ENCODE results near the gene DKK3. TPM values are rescaled to one million over a fixed set of nuclear protein-coding genes. Genes with fewer than 3 reads are reported as not detected.

Gene DKK3
- total RNA-seq, 1 donor from 2014 or later, result not detected

DNA sequence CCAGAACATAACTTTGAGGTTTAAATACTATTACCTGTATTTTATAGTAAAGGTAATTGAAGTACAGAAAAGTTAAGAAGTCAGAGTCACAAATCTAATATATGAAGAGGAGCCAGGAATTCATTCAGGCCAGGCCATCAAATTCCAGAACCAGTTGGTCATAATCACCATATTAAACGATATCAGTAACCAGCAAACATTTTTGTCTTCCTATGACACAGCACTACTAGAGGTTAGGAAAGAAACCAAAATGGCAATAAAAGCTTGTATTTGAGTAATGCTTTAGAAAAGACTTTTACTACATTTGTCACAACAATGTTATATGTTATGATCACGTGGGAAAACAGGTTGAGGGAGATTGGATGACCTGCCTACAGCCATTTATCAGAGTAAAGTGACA, 62.2 kb downstream of the DKK3 start:
- peaks cover 32% of the 10 kb centered on the region for H3K36me3 Mint-ChIP-seq (ENCODE audit: low read depth)

DNA sequence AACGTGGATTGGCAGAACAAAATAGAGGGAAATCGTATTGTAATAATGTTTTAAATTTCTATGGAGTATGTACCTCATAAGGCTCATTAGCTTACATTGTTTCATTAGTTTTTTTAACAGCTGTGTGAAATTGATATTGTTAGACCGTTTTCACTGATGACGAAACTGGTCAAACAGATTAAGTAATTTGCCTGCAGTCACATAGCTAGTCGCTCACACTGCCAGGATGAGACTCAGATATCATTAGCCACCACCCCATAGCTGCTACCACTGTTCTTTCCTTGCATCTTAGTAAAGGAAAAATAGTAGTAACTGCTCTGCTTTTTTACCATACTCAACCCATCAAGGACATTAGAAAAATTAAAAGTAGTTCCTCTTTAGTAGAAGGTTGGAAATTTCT, 64.0 kb downstream of the DKK3 start:
- no peak for DNase-seq (ENCODE audit: low spot score)
- Mint-ChIP-seq H3K4me1 (ENCODE audit: low read depth) (no peaks in the 10 kb centered on the region), H3K27ac (no peak overlapping the region), H3K27me3 (ENCODE audit: insufficient read depth) (no peaks in the 10 kb centered on the region), H3K36me3 (ENCODE audit: low read depth) (peaks cover 34% of the 10 kb centered on the region), H3K4me3 (no peak overlapping the region), H3K9me3 (no peaks in the 10 kb centered on the region)
- intact Hi-C loops (cut with micrococcal nuclease), result no loop called here

More for the DNA sequence above, 62.2 kb downstream of the DKK3 start:
- Mint-ChIP-seq H3K4me1 (ENCODE audit: low read depth) (no peaks in the 10 kb centered on the region), H3K27me3 (ENCODE audit: insufficient read depth) (no peaks in the 10 kb centered on the region), H3K9me3 (no peaks in the 10 kb centered on the region), H3K4me3 (no peak overlapping the region), H3K27ac (no peak overlapping the region)
- intact Hi-C loops (cut with micrococcal nuclease), result no loop called here
- DNase-seq (ENCODE audit: low spot score), result no peak

DNA sequence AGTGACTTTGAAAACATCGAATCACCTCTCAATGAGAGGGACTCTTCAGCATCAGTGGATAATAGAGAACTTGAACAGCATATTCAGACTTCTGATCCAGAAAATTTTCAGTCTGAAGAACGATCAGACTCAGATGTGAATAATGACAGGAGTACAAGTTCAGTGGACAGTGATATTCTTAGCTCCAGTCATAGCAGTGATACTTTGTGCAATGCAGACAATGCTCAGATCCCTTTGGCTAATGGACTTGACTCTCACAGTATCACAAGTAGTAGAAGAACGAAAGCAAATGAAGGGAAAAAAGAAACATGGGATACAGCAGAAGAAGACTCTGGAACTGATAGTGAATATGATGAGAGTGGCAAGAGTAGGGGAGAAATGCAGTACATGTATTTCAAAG, 65.8 kb downstream of the DKK3 start:
- Mint-ChIP-seq H3K27me3 (ENCODE audit: insufficient read depth) (no peaks in the 10 kb centered on the region), H3K36me3 (ENCODE audit: low read depth) (peaks cover 41% of the 10 kb centered on the region), H3K9me3 (no peaks in the 10 kb centered on the region), H3K27ac (no peak overlapping the region), H3K4me3 (no peak overlapping the region), H3K4me1 (ENCODE audit: low read depth) (no peaks in the 10 kb centered on the region)
- DNase-seq (ENCODE audit: low spot score), result no peak
- intact Hi-C loops (cut with micrococcal nuclease), result no loop called here

DNA sequence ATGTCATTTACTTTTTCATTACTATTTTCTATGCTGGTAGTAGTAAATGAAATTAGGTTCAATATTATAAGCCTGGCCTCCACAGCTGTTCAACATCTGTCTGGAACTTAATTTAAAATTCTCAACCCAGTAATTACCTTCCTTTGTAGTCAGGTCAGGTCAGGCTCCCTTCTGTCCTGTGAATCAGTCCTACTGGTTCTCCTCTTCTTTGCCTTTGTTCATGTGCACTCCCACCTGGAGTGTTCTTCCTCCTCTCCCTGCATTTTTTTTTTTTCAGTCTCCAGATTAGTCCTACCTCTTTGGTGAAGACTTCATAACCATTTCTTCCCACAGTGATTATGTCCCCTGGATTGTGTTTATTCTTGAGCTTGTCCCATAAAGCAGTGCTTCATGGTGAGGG, 67.9 kb downstream of the DKK3 start:
- Mint-ChIP-seq H3K27ac (peak overlapping the region; percentile 16), H3K27me3 (ENCODE audit: insufficient read depth) (no peaks in the 10 kb centered on the region), H3K9me3 (no peaks in the 10 kb centered on the region), H3K36me3 (ENCODE audit: low read depth) (peaks cover 40% of the 10 kb centered on the region), H3K4me3 (no peak overlapping the region), H3K4me1 (ENCODE audit: low read depth) (no peaks in the 10 kb centered on the region)
- DNase-seq (ENCODE audit: low spot score), result no peak
- intact Hi-C loops (cut with micrococcal nuclease), result no loop called here

DNA sequence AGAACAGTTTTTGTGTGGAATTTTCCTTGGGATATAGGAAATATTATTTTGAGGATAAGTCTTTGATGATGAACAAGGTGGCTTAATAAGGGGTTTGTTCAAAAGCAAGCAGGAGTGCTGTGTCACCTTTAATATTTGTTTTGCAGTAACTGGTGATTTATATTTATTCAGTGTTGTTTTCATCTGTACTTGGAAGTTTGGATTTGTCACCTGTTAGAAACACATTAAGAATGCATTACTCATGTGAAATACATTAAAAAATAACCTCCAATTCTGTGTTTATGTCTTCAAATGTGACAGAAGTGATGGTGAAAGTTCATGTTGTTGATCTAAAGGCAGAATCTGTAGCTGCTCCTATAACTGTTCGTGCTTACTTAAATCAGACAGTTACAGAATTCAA, 70.5 kb downstream of the DKK3 start:
- Mint-ChIP-seq H3K4me1 (ENCODE audit: low read depth) (no peaks in the 10 kb centered on the region), H3K4me3 (no peak overlapping the region), H3K27ac (no peak overlapping the region), H3K9me3 (no peaks in the 10 kb centered on the region), H3K27me3 (ENCODE audit: insufficient read depth) (no peaks in the 10 kb centered on the region), H3K36me3 (ENCODE audit: low read depth) (peaks cover 45% of the 10 kb centered on the region)
- intact Hi-C loops (cut with micrococcal nuclease), result no loop called here
- no peak for DNase-seq (ENCODE audit: low spot score)

DNA sequence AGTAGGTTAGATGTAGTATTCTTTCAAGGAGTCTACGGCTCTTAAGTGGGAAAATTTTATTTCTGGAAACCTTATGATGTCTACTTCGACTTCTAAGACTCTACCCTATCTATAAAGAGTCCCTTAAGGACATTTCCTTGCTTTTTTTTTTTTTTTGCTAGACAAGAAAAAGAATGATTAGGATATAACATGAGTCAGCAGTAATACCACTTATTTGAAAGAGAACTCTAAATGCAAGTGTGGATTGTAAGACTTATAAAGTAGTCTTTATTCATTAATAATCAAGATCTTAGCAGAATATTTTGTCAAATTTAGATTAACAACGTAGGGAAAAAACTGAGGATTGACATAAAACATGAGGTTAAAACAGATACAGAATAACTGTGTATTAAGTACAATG, 71.0 kb downstream of the DKK3 start:
- H3K9me3 Mint-ChIP-seq, result no peaks in the 10 kb centered on the region
- H3K4me3 Mint-ChIP-seq, result no peak overlapping the region
- H3K4me1 Mint-ChIP-seq (ENCODE audit: low read depth), result no peaks in the 10 kb centered on the region

DNA sequence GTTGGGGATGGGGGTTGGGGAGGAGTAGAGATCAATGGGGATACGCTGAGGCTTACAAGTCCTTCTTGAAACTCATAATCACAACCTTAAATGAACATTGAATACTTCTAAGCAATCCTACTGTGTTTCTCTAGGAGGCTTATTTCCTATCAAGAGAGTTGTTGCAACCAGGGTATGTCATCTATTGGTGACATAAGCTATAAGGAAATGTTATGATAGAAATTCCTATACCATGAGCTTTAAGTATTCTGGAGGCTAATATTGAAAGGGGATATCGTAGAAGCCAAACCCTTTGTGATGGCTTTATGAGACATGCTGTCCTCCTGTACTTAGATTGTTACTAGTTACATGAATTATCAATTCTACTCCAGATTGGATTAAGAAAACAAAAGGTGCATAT, 72.9 kb downstream of the DKK3 start:
- no peak overlapping the region for H3K27ac Mint-ChIP-seq
- no peaks in the 10 kb centered on the region for H3K4me1 Mint-ChIP-seq (ENCODE audit: low read depth)
- H3K9me3 Mint-ChIP-seq, result no peaks in the 10 kb centered on the region
- DNase-seq (ENCODE audit: low spot score), result no peak
- H3K27me3 Mint-ChIP-seq (ENCODE audit: insufficient read depth), result no peaks in the 10 kb centered on the region
- H3K4me3 Mint-ChIP-seq, result no peak overlapping the region
- intact Hi-C loops (cut with micrococcal nuclease), result no loop called here
- H3K36me3 Mint-ChIP-seq (ENCODE audit: low read depth), result peaks cover 47% of the 10 kb centered on the region

More for the DNA sequence above, 71.0 kb downstream of the DKK3 start:
- no peak overlapping the region for H3K27ac Mint-ChIP-seq
- no peak for DNase-seq (ENCODE audit: low spot score)
- peaks cover 46% of the 10 kb centered on the region for H3K36me3 Mint-ChIP-seq (ENCODE audit: low read depth)
- no peaks in the 10 kb centered on the region for H3K27me3 Mint-ChIP-seq (ENCODE audit: insufficient read depth)
- intact Hi-C loops (cut with micrococcal nuclease), result no loop called here

DNA sequence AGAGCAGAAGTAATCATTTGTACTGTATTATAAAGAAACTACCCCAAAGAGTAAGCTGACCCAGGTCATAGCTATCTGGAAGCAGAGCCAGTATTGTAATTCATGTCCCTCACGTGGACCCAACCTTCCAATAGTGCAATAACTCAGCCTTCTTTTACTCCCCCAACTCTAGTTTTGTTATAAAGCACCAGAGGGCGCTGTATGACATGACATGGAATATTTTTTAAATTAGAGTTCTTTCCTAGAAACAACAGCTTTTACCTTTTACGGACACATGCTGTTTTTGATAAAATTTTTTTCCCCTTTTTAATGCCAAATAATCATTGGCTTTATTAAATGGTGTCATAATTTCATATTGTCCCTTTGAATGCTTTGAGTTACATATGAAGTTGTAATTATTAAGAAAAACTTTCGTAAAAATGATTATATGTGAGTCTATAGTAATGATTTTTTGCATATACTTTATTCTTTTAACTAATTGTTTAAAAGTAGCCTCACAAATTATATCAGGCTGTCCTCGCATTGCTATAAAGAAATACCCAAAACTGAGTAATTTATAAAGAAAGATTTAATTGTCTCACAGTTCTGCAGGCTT, 76.9 kb downstream of the DKK3 start:
- H3K27me3 Mint-ChIP-seq (ENCODE audit: insufficient read depth), result no peaks in the 10 kb centered on the region
- H3K36me3 Mint-ChIP-seq (ENCODE audit: low read depth), result peaks cover 41% of the 10 kb centered on the region
- intact Hi-C loops (cut with micrococcal nuclease), result loop anchor here (1.0 kb wide), 1 partner anchor 113 kb away; no protein-coding TSS in a partner anchor
- no peak overlapping the region for H3K27ac Mint-ChIP-seq
- DNase-seq (ENCODE audit: low spot score), result no peak
- H3K9me3 Mint-ChIP-seq, result no peaks in the 10 kb centered on the region
- H3K4me3 Mint-ChIP-seq, result no peak overlapping the region
- peaks cover 7% of the 10 kb centered on the region for H3K4me1 Mint-ChIP-seq (ENCODE audit: low read depth)

DNA sequence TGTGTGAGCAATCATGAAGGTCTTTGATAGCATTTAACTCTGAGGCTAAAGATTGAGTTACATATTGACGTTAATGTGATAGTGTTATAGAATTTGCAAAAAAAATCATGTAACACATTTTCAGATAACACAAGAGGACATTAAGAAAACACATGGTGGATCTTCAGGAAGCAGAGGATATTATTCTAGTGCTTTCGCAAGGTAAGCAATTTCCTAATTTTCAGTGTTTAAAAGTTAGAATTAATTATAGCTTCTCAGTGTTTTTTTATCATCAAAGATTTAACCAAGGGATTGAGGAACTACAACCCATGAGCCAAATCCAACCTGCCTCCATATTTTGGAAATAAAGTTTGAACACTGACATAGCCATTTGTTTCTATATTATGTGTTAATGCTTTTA, 78.5 kb downstream of the DKK3 start:
- H3K36me3 Mint-ChIP-seq (ENCODE audit: low read depth), result peaks cover 48% of the 10 kb centered on the region

DNA sequence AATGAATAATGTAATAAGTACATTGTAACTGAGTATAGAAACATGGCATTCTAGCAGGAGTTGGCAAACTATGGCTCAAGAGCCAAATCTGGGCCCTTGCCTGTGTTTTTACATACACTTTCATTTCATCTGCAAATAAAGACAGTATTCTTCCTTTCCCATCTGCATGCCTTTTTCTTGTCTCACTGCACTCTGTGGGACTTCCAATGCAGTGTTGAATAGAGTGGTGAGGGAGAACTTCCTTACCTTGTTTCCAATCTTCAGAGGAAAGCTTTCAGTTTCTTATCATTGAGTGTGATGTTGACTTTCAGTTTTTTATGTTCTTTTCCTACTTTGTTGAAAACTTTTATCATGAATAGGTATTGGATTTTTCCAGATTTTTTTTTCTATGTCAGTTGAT, 84.6 kb downstream of the DKK3 start:
- no peaks in the 10 kb centered on the region for H3K27me3 Mint-ChIP-seq (ENCODE audit: insufficient read depth)
- H3K27ac Mint-ChIP-seq, result no peak overlapping the region
- no peak for DNase-seq (ENCODE audit: low spot score)
- peaks cover 31% of the 10 kb centered on the region for H3K4me1 Mint-ChIP-seq (ENCODE audit: low read depth)
- H3K4me3 Mint-ChIP-seq, result no peak overlapping the region
- no peaks in the 10 kb centered on the region for H3K9me3 Mint-ChIP-seq
- intact Hi-C loops (cut with micrococcal nuclease), result no loop called here
- H3K36me3 Mint-ChIP-seq (ENCODE audit: low read depth), result peaks cover 29% of the 10 kb centered on the region

More for the DNA sequence above, 78.5 kb downstream of the DKK3 start:
- no peak for DNase-seq (ENCODE audit: low spot score)
- Mint-ChIP-seq H3K9me3 (no peaks in the 10 kb centered on the region), H3K27me3 (ENCODE audit: insufficient read depth) (no peaks in the 10 kb centered on the region), H3K4me3 (no peak overlapping the region), H3K4me1 (ENCODE audit: low read depth) (peaks cover 16% of the 10 kb centered on the region), H3K27ac (no peak overlapping the region)
- intact Hi-C loops (cut with micrococcal nuclease), result no loop called here

DNA sequence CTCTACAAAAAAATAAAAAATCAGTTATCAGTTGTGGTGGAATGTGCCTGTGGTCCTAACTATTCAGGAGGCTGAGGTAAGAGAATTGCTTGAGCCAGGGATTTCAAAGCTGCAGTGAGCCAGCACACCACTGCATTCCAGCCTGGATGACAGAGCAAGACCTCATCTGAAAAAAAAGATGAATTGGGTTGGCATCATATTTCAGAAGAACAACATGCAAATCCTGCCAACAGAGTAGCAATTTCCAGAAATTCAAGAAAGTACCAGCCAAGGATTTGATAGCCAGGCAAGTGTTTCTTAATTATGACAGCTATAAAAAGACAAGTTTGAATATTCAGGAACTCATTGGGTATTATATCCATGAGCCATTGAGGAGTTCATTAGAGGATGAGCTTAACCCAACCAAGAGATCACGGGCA, 91.4 kb downstream of the DKK3 start:
- Mint-ChIP-seq H3K36me3 (ENCODE audit: low read depth) (peaks cover 24% of the 10 kb centered on the region), H3K27ac (no peak overlapping the region), H3K27me3 (ENCODE audit: insufficient read depth) (no peaks in the 10 kb centered on the region), H3K4me1 (ENCODE audit: low read depth) (no peaks in the 10 kb centered on the region), H3K4me3 (no peak overlapping the region), H3K9me3 (no peaks in the 10 kb centered on the region)
- DNase-seq (ENCODE audit: low spot score), result no peak
- intact Hi-C loops (cut with micrococcal nuclease), result no loop called here

DNA sequence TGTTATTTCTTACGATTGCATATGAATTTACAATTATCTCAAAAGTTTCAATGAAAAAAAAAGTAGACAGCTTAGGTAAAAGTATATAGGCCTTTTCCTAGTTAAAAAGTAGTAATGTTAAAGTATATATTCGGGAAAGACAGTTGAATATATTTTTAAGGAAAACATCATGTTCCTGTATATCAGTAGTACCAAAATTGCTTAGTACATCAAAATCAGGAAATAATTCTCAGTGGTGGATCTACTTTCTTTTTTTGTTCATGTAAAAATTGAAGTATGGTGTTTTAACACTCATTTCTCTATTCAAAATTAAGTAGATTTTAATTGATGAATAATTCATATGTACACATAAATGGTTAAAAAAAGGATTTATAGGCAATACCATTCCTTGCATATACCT, 92.8 kb downstream of the DKK3 start:
- no peak overlapping the region for H3K27ac Mint-ChIP-seq
- H3K36me3 Mint-ChIP-seq (ENCODE audit: low read depth), result peaks cover 30% of the 10 kb centered on the region
- no peak for DNase-seq (ENCODE audit: low spot score)
- no peaks in the 10 kb centered on the region for H3K9me3 Mint-ChIP-seq
- no peaks in the 10 kb centered on the region for H3K27me3 Mint-ChIP-seq (ENCODE audit: insufficient read depth)
- H3K4me1 Mint-ChIP-seq (ENCODE audit: low read depth), result no peaks in the 10 kb centered on the region
- H3K4me3 Mint-ChIP-seq, result no peak overlapping the region
- intact Hi-C loops (cut with micrococcal nuclease), result no loop called here

DNA sequence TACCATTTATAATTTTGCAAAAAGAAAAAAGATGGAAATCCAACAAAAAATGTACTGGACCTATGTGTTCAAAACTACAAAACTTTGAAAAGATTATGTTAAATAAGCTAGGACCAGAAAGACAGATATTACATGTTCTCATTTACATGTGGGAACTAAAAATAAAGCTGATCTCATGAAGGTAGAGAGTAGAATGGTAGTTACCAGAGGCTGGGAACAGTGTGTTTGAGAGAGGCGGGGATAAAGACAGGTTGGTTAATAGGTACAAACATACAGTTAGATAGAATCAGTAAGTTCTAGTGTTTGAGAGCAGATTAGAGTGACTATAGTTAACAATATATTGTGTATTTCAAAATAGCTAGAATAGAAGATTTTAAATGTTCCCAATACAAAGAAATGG, 95.0 kb downstream of the DKK3 start:
- Mint-ChIP-seq H3K4me1 (ENCODE audit: low read depth) (no peaks in the 10 kb centered on the region), H3K27ac (no peak overlapping the region), H3K9me3 (no peaks in the 10 kb centered on the region), H3K4me3 (no peak overlapping the region), H3K36me3 (ENCODE audit: low read depth) (peaks cover 33% of the 10 kb centered on the region), H3K27me3 (ENCODE audit: insufficient read depth) (no peaks in the 10 kb centered on the region)
- DNase-seq (ENCODE audit: low spot score), result no peak
- intact Hi-C loops (cut with micrococcal nuclease), result no loop called here

Data from activated T-helper 1 cell treated with anti-CD3 and anti-CD28 coated beads, Interleukin-12 subunit alpha, Interleukin-12 subunit beta, Interleukin-2, Interleukin-4 antibody, amounts not matched to agents 30 ng/mL and 10 ng/mL and 1 ng/mL, durations not matched to agents 14 hours and 24 hours and 36 hours (primary cell).